Thoracic aorta (tissue), 2 donors: Measurements from ENCODE around the gene ARFRP1. TPM values are rescaled to one million over a fixed set of nuclear protein-coding genes. Genes with fewer than 3 reads are reported as not detected.

Experiments
- ATAC-seq: fragments of 150-250 bp; one replicate; pipeline ENCODE4 v1.8.0; 2017; ENCODE audit warnings: low read depth; ENCODE audit not compliant: insufficient number of reproducible peaks, low FRiP score
- DNase-seq: peaks from one replicate; pipeline ENCODE4 v3.0.0-alpha.2; 2020; ENCODE audit warnings: low spot score
- H3K27ac ChIP-seq, 2 donors: fragments of 200-600 bp; sonication (generic); 1 replicate in 1 of 2; 2 replicates in 1 of 2; pipeline ENCODE4 v1.5.1; 2016; ENCODE audit warnings: mild to moderate bottlenecking in 2 of 2, moderate library complexity in 2 of 2
- H3K27me3 ChIP-seq: fragments of 200-600 bp; sonication (generic); replicated peaks from 2 replicates; pipeline ENCODE4 v1.6.0; 2016; ENCODE audit warnings: mild to moderate bottlenecking; ENCODE audit not compliant: insufficient read depth
- H3K36me3 ChIP-seq: fragments of 200-600 bp; sonication (generic); one replicate; pipeline ENCODE4 v1.5.1; 2016
- H3K4me1 ChIP-seq, 2 donors: fragments of 200-600 bp; sonication (generic); 1 replicate in 1 of 2; 2 replicates in 1 of 2; pipeline versions ENCODE4 v1.5.1 to v1.6.0; 2016; ENCODE audit warnings: low read depth in 2 of 2, mild to moderate bottlenecking in 1 of 2; ENCODE audit not compliant: control insufficient read depth in 1 of 2
- H3K4me3 ChIP-seq: fragments of 200-600 bp; sonication (generic); 2 replicates; pipeline ENCODE4 v1.5.1; 2016; ENCODE audit warnings: mild to moderate bottlenecking
- H3K9me3 ChIP-seq: fragments of 200-600 bp; sonication (generic); 2 replicates; pipeline ENCODE4 v1.5.1; 2016
- total RNA-seq, 2 donors: library from RNA; depleted of rRNA; stranded (reverse); fragments of >200 nt; gene quantifications; one replicate each; pipeline versions ENCODE4 v1.1.0 to v1.2.3, GENCODE V29; 2016
- TF ChIP-seq, protein P1 (sequence below): fragments of 200-600 bp; sonication (generic); IDR thresholded peaks from one replicate; pipeline ENCODE4 v1.5.1; 2019; ENCODE audit warnings: antibody characterized with exemption

Gene ARFRP1
- total RNA-seq, 2 donors from 2014 or later = 56.4 to 57.8 TPM

DNA sequence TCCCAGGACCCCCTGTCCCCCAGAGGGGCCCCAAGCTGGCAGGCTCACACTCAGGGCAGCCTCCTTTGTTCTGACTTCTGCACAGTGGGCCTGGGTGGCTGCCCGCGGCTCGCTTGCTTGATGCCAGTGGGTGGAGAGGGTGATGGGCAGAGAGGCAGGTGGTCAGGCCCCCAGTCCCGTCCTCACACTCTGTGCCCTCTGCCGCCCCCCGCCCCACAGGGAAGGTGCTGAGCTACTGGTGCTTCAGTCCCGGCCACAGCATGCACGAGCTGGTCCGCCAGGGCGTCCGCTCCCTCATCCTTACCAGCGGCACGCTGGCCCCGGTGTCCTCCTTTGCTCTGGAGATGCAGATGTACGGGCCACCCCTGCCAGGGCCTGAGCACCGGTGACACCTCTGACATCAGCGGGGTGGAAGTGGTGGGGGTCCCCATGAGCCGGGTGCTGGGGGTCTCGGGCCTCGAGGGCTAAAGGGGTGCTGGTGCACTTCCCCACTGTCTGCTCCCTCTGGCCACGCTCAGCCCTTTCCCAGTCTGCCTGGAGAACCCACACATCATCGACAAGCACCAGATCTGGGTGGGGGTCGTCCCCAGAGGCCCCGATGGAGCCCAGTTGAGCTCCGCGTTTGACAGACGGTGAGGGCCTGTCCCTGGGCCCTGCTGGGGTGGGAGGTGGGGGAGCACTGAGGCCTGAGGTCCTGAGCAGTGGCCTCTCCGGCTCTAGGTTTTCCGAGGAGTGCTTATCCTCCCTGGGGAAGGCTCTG is 20.2 kb downstream of the ARFRP1 start:
- TF ChIP-seq, protein P1, sequence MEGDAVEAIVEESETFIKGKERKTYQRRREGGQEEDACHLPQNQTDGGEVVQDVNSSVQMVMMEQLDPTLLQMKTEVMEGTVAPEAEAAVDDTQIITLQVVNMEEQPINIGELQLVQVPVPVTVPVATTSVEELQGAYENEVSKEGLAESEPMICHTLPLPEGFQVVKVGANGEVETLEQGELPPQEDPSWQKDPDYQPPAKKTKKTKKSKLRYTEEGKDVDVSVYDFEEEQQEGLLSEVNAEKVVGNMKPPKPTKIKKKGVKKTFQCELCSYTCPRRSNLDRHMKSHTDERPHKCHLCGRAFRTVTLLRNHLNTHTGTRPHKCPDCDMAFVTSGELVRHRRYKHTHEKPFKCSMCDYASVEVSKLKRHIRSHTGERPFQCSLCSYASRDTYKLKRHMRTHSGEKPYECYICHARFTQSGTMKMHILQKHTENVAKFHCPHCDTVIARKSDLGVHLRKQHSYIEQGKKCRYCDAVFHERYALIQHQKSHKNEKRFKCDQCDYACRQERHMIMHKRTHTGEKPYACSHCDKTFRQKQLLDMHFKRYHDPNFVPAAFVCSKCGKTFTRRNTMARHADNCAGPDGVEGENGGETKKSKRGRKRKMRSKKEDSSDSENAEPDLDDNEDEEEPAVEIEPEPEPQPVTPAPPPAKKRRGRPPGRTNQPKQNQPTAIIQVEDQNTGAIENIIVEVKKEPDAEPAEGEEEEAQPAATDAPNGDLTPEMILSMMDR = no peak
- Histone ChIP-seq H3K27ac (peak overlapping the region; percentile 30 to 61), H3K4me3 (peak overlapping the region; percentile 3), H3K9me3 (no peaks in the 10 kb centered on the region), H3K27me3 (no peaks in the 10 kb centered on the region), H3K36me3 (no peaks in the 10 kb centered on the region), H3K4me1 (peaks cover 9 to 35% of the 10 kb centered on the region in 2 donors)
- DNase-seq (no peak), ATAC-seq (no peak)

DNA sequence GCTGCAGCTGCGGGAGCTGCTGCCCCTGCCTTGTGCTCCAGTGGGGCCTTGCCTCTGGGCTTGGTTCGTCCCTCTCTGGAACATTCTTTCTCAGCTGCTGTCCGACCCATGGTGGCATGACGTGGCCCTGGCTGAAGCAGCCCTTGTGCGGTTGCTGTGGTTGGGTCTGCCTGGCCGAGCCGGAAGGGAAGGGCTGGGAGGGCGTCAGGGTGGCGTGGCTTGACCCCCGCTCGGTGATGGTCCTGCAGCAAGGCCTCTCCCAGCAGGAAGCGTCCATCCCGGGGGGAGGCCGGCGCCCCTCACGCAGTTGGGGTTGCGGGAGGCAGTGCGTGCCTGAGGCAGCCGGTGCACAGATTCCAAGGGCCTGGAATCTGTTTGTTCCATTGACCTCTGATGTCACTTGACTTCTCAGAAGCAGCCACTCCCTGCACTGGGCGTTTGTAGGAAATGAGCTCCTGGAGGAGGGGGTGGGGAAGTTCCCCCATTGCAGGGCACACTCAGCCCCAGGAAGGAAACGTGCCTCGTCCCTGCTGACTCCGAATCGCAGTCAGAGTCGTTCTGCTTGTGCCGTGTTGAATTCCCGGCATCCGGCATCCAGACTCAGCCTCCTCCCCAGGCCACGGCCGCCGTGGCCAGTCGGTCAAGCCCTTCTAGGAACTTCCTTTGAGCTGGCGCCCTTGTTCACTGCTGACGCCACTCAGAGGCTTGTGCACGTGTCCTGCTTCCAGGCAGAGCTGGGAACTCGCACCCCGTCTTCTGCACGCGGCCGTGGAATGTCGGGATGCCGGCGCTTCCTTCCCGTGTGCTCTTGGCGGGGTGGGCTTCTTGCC is 21.1 kb downstream of the ARFRP1 start:
- Histone ChIP-seq H3K4me1 (peaks cover 13 to 42% of the 10 kb centered on the region in 2 donors), H3K36me3 (no peaks in the 10 kb centered on the region), H3K9me3 (no peaks in the 10 kb centered on the region), H3K4me3 (peak overlapping the region; percentile 3), H3K27ac (peak overlapping the region; percentile 30 to 61), H3K27me3 (no peaks in the 10 kb centered on the region)
- TF ChIP-seq, protein P1 = no peak
- DNase-seq (peak; percentile 55), ATAC-seq (peak; percentile 7)

DNA sequence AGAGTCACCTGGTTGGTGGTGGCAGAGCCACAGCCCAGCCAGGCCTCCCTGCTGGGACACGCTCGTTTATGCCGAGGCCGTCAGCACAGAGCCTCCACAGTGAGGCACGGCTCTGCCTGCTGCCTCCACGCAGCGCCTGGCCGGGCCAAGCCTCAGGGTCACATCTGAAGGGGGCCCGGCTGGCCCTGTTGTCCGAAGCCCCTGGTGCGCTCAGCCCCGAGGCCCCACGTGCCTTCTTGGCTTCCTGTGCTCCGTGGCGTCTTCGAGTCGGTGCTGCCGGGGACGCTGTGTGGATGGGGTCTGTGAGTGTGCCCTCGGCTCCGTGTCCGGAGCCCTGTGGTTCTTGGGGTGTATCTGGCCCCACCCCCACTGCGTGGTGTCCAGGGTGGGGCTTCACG is 21.7 kb downstream of the ARFRP1 start:
- Histone ChIP-seq H3K4me1 (peaks cover 17 to 49% of the 10 kb centered on the region in 2 donors), H3K27ac (peak overlapping the region; percentile 30 to 61), H3K4me3 (no peak overlapping the region), H3K9me3 (no peaks in the 10 kb centered on the region), H3K27me3 (no peaks in the 10 kb centered on the region), H3K36me3 (no peaks in the 10 kb centered on the region)
- DNase-seq = no peak
- TF ChIP-seq, protein P1 = no peak
- no peak for ATAC-seq

DNA sequence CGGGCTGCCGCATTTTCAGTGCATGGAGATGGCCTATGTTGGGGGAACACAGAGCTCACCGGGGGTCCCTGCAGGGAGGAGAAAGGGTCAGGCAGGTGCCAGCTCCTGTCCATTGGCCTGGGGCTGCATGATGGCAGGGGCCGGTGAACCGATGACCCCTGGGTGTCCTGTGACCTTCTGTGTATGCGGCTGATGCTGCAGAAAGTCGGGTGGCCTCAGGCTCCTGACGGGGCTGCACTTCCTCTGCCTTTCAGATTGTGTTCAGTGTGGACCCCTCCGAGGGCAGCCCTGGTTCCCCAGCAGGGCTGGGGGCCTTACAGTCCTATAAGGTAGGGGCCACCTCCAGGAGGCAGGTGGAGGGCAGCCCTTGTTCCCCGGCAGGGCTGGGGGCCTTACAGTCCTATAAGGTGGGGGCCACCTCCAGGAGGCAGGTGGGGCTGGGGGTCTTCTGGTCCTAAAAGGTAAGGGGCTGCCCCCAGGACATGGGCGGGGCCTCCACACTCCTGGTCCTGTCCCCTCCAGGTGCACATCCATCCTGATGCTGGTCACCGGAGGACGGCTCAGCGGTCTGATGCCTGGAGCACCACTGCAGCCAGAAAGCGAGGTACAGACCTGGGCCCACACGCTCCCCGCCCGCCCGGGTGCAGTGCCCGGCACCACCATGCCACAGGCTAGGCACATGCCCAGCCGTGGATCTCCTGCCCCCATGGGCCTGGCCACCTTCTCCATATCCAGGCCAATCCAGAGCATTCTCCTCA is 22.3 kb downstream of the ARFRP1 start:
- Histone ChIP-seq H3K36me3 (no peaks in the 10 kb centered on the region), H3K27ac (peak overlapping the region; percentile 30 to 61), H3K4me3 (no peak overlapping the region), H3K4me1 (peaks cover 17 to 52% of the 10 kb centered on the region in 2 donors), H3K27me3 (no peaks in the 10 kb centered on the region), H3K9me3 (no peaks in the 10 kb centered on the region)
- no peak for DNase-seq
- no peak for ATAC-seq
- TF ChIP-seq, protein P1 = no peak
